ENCODE results near the gene ANKRD13D. TPM values are rescaled to one million over a fixed set of nuclear protein-coding genes. Genes with fewer than 3 reads are reported as not detected.

Gene ANKRD13D
- total RNA-seq, 1 experiment from 2014 or later, result 58.9 TPM

- no peak for ATAC-seq
- H3K4me2 ChIP-seq (ENCODE audit: low read length), result no peak overlapping the region
- H3K4me1 ChIP-seq (ENCODE audit: insufficient read depth, low read length), result no peaks in the 10 kb centered on the region
- H3F3A ChIP-seq (ENCODE audit: low read length, unreplicated experiment), result peaks cover under 1% of the 10 kb centered on the region
- ChIA-PET CTCF (no interaction called here), POLR2A (ENCODE audit: unreplicated experiment) (interaction anchor here (0.6 kb wide), 1 partner anchor 34 kb away, joined by 3 read pairs; the partner anchor contains the start of gene SSH3)
- intact Hi-C loops (cut with micrococcal nuclease), result no loop called here
- no TSS peak for BruUV-seq (replicated peaks)
- H3K36me3 ChIP-seq (ENCODE audit: low read depth, low read length), result no peaks in the 10 kb centered on the region
- H2AFZ ChIP-seq (ENCODE audit: low read length), result no peak overlapping the region
- DNase-seq, result no peak
- H4K20me1 ChIP-seq (ENCODE audit: low read length), result no peaks in the 10 kb centered on the region
- TF ChIP-seq EZH2 (IDR thresholded peaks at IDR 0.05; ENCODE audit: low read length, unreplicated experiment) (no peak), CTCF (conservative IDR thresholded peaks at IDR 0.05; ENCODE audit: low read depth, low read length) (no peak), EZH2phosphoT487 (IDR thresholded peaks at IDR 0.05; ENCODE audit: borderline replicate concordance, low read length) (no peak)
- H3K27ac ChIP-seq (ENCODE audit: low read length), result no peak overlapping the region
- H3K27me3 ChIP-seq (ENCODE audit: low read length), result no peaks in the 10 kb centered on the region
- no peaks in the 10 kb centered on the region for H3K9me2 ChIP-seq (replicated peaks; ENCODE audit: low read length)
- H3K9ac ChIP-seq (ENCODE audit: low read length), result no peak overlapping the region
- H3K9me3 ChIP-seq (ENCODE audit: low read length), result no peaks in the 10 kb centered on the region
- no peak overlapping the region for H3K4me3 ChIP-seq (ENCODE audit: low read length)
- no peaks in the 10 kb centered on the region for H3K79me2 ChIP-seq (ENCODE audit: low read length)
Observed at GRCh38 chr11:67337257-67337656, 48.2 kb downstream of the ANKRD13D start.

- Histone ChIP-seq H3K4me3 (ENCODE audit: low read length) (no peak overlapping the region), H3K27me3 (ENCODE audit: low read length) (no peaks in the 10 kb centered on the region), H3F3A (ENCODE audit: low read length, unreplicated experiment) (peaks cover 8% of the 10 kb centered on the region), H3K9ac (ENCODE audit: low read length) (peak overlapping the region; percentile 80; the same call in 1 of the 2 replicates), H3K4me2 (ENCODE audit: low read length) (no peak overlapping the region; the same call in 1 of the 2 replicates), H3K79me2 (ENCODE audit: low read length) (no peaks in the 10 kb centered on the region), H2AFZ (ENCODE audit: low read length) (no peak overlapping the region), H3K27ac (ENCODE audit: low read length) (peak overlapping the region; percentile 95), H4K20me1 (ENCODE audit: low read length) (no peaks in the 10 kb centered on the region), H3K36me3 (ENCODE audit: low read depth, low read length) (no peaks in the 10 kb centered on the region), H3K9me2 (replicated peaks; ENCODE audit: low read length) (no peaks in the 10 kb centered on the region), H3K9me3 (ENCODE audit: low read length) (no peaks in the 10 kb centered on the region), H3K4me1 (ENCODE audit: insufficient read depth, low read length) (peaks cover 38% of the 10 kb centered on the region)
- ChIA-PET CTCF (interaction anchor here (0.6 to 3.0 kb wide), 3 partner anchors 21 to 37 kb away, joined by 3 to 55 read pairs (median 9); no protein-coding TSS in a partner anchor), POLR2A (ENCODE audit: unreplicated experiment) (no interaction called here)
- BruUV-seq (replicated peaks), result no TSS peak
- no peak for ATAC-seq
- no peak for TF ChIP-seq EZH2phosphoT487 (IDR thresholded peaks at IDR 0.05; ENCODE audit: borderline replicate concordance, low read length)
- no peak for TF ChIP-seq CTCF (conservative IDR thresholded peaks at IDR 0.05; ENCODE audit: low read depth, low read length)
- DNase-seq, result no peak
- intact Hi-C loops (cut with micrococcal nuclease), result loop anchor here (2.0 kb wide), 1 partner anchor 77 kb away; the partner anchor contains the start of gene GRK2
Observed at GRCh38 chr11:67344264-67344663, 55.2 kb downstream of the ANKRD13D start.

DNA sequence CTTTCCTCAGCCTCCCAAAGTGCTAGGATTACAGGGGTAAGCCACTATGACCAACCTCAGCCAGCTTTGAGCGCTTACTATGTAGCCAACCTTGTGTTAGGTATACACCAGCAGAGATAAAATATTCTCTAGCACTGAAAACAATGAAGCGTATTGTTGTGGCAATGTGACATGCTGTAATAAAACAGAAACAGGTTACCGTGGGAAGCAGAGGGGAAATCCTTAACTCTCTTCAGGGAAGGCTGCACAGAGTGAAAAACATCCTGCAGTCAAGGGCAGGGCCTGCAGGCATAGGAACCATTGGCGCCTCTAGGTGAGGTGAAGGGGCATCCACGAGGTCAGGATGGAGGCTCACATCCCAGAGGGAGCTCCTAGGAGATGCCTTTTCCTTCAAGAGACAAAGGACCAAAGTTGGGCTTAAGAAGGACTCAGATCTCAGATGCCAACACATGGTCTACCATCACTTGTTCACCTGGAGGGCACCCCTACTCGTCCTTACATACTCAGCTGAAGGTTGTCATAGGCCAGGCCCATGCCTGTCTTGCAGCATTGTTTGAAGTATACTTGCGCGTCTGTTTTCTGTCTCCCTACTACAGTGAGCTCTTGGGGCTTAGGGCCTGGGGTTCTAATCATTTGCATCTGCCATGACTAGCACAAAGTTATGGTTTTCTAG, 56.3 kb downstream of the ANKRD13D start:
- Histone ChIP-seq H3K27me3 (ENCODE audit: low read length) (no peaks in the 10 kb centered on the region), H4K20me1 (ENCODE audit: low read length) (no peaks in the 10 kb centered on the region), H3K4me1 (ENCODE audit: insufficient read depth, low read length) (peaks cover 38% of the 10 kb centered on the region), H3K9ac (ENCODE audit: low read length) (peak overlapping the region; percentile 80), H3K36me3 (ENCODE audit: low read depth, low read length) (no peaks in the 10 kb centered on the region), H3K9me2 (replicated peaks; ENCODE audit: low read length) (no peaks in the 10 kb centered on the region), H3K79me2 (ENCODE audit: low read length) (no peaks in the 10 kb centered on the region), H3K4me3 (ENCODE audit: low read length) (peak overlapping the region; percentile 26; the same call in 1 of the 2 replicates), H3F3A (ENCODE audit: low read length, unreplicated experiment) (peaks cover 8% of the 10 kb centered on the region), H3K9me3 (ENCODE audit: low read length) (no peaks in the 10 kb centered on the region), H3K4me2 (ENCODE audit: low read length) (peak overlapping the region; percentile 71), H2AFZ (ENCODE audit: low read length) (peak overlapping the region; percentile 56), H3K27ac (ENCODE audit: low read length) (peak overlapping the region; percentile 95)
- CTCF ChIA-PET, result interaction anchor here (0.6 to 3.0 kb wide), 13 partner anchors 9 to 196 kb away, joined by 3 to 55 read pairs (median 9); partner anchors contain the start of gene PPP1CA
- BruUV-seq (replicated peaks), result TSS peak; percentile 37
- POLR2A ChIA-PET (ENCODE audit: unreplicated experiment), result interaction anchor here (0.6 to 2.1 kb wide), 6 partner anchors 10 to 209 kb away, joined by 3 to 8 read pairs (median 5); partner anchors contain the start of gene RAD9A
- intact Hi-C loops (cut with micrococcal nuclease), result loop anchor here (2.0 kb wide), 1 partner anchor 79 kb away; the partner anchor contains the start of gene GRK2
- ATAC-seq, result peak; percentile 49
- peak; percentile 74 for DNase-seq
- TF ChIP-seq CTCF (conservative IDR thresholded peaks at IDR 0.05; ENCODE audit: low read depth, low read length) (no peak), EZH2 (IDR thresholded peaks at IDR 0.05; ENCODE audit: low read length, unreplicated experiment) (no peak), EZH2phosphoT487 (IDR thresholded peaks at IDR 0.05; ENCODE audit: borderline replicate concordance, low read length) (no peak)
